B cell (primary cell): ENCODE data around the gene TBX2. TPM values are rescaled to one million over a fixed set of nuclear protein-coding genes. Genes with fewer than 3 reads are reported as not detected.

Experiments used
- ATAC-seq: fragments of 200-7000 bp; cut with Tn5 transposase; one replicate; pipeline ENCODE4 v1.10.0; 2021; ENCODE audit warnings: low read depth, mild to moderate bottlenecking, moderate number of reproducible peaks, moderate library complexity
- CTCF ChIA-PET: fragments of 350-600 bp; sonication (Branson Sonifier 250); formaldehyde crosslinking; loops from one replicate; lab custom pipeline; 2021; ENCODE audit warnings: antibody characterized with exemption, inconsistent platforms; lab: Charles Lee
- POLR2A ChIA-PET: fragments of 350-600 bp; sonication (Branson Sonifier 250); formaldehyde crosslinking; loops from one replicate; lab custom pipeline; 2021; ENCODE audit warnings: antibody characterized with exemption; lab: Charles Lee
- DNase-seq: peaks from one replicate; pipeline ENCODE4 v3.0.0; 2013
- H2AFZ ChIP-seq: 2 replicates; pipeline ENCODE4 v1.6.1; 2012; ENCODE audit warnings: mild to moderate bottlenecking, low read depth, low read length; ENCODE audit not compliant: insufficient read depth, poor library complexity, severe bottlenecking
- H3K27ac ChIP-seq, 2 donors: 1 replicate in 1 of 2; 2 replicates in 1 of 2; pipeline ENCODE4 v1.5.1; 2012 to 2013; ENCODE audit warnings: low read length in 2 of 2, mild to moderate bottlenecking in 2 of 2, moderate library complexity in 1 of 2
- H3K27me3 ChIP-seq, 4 experiments: fragments of 200-600 bp in 1 of 4; sonication (generic) in 1 of 4; replicated peaks in 1 of 4; 1 replicate in 2 of 4; 2 replicates in 2 of 4; pipeline versions ENCODE4 v1.6.1 to v1.7.0; 2013 to 2016; ENCODE audit warnings: low read length in 3 of 4, mild to moderate bottlenecking in 2 of 4, mixed read lengths in 1 of 4, moderate library complexity in 1 of 4; ENCODE audit not compliant: insufficient read depth in 4 of 4, control insufficient read depth in 3 of 4; ENCODE audit errors: control extremely low read depth in 1 of 4
- H3K36me3 ChIP-seq, 2 experiments: replicated peaks in 1 of 2; 1 replicate in 1 of 2; 2 replicates in 1 of 2; pipeline versions ENCODE4 v1.6.1 to v1.7.1; 2013; ENCODE audit warnings: low read length in 1 of 2; ENCODE audit not compliant: insufficient read depth in 2 of 2, control insufficient read depth in 1 of 2; ENCODE audit errors: control extremely low read depth in 1 of 2, extremely low read depth in 1 of 2
- H3K4me1 ChIP-seq, 2 donors: fragments of 200-600 bp in 1 of 2; sonication (generic) in 1 of 2; 1 replicate in 1 of 2; 2 replicates in 1 of 2; pipeline versions ENCODE4 v1.5.1 to v1.6.1; 2013 to 2017; ENCODE audit warnings: low read length in 2 of 2; ENCODE audit not compliant: control insufficient read depth in 2 of 2, insufficient read depth in 2 of 2
- H3K4me2 ChIP-seq: replicated peaks from 2 replicates; pipeline ENCODE3; 2012; ENCODE audit warnings: mild to moderate bottlenecking, low read depth, low read length; ENCODE audit not compliant: poor library complexity, severe bottlenecking
- H3K4me3 ChIP-seq, 5 experiments: fragments of 200-600 bp in 1 of 5; sonication (generic) in 1 of 5; 1 replicate in 3 of 5; 2 replicates in 2 of 5; pipeline versions ENCODE4 v1.5.1 to v1.7.0; 2011 to 2016; ENCODE audit warnings: low read length in 4 of 5, mild to moderate bottlenecking in 4 of 5, low read depth in 2 of 5, control low read depth in 1 of 5, moderate library complexity in 1 of 5; ENCODE audit not compliant: insufficient read depth in 1 of 5; ENCODE audit errors: control extremely low read depth in 1 of 5, extremely low read depth in 1 of 5
- H3K79me2 ChIP-seq: fragments of 200-600 bp; sonication (generic); one replicate; pipeline ENCODE4 v1.6.0; 2016; ENCODE audit warnings: low read length; ENCODE audit not compliant: control insufficient read depth, insufficient read depth
- H3K9ac ChIP-seq: fragments of 200-600 bp; sonication (generic); 2 replicates; pipeline ENCODE4 v1.6.1; 2017; ENCODE audit warnings: mild to moderate bottlenecking, low read length, moderate library complexity
- H3K9me3 ChIP-seq, 3 donors: one replicate each; pipeline versions ENCODE4 v1.6.1 to v1.7.1; 2013; ENCODE audit warnings: low read length in 2 of 3; ENCODE audit not compliant: control insufficient read depth in 2 of 3, insufficient read depth in 1 of 3; ENCODE audit errors: control extremely low read depth in 1 of 3
- H4K20me1 ChIP-seq: 2 replicates; pipeline ENCODE4 v1.6.0; 2012; ENCODE audit warnings: mild to moderate bottlenecking, low read length; ENCODE audit not compliant: insufficient read depth, control insufficient read depth, poor library complexity, severe bottlenecking
- H3K27ac Mint-ChIP-seq: one replicate; pipeline ENCODE4 v1.8.0; 2021; ENCODE audit warnings: mixed read lengths
- H3K27me3 Mint-ChIP-seq: one replicate; pipeline ENCODE4 v1.8.0; 2021; ENCODE audit warnings: mixed read lengths
- H3K4me1 Mint-ChIP-seq: one replicate; pipeline ENCODE4 v1.8.0; 2021; ENCODE audit warnings: mixed read lengths
- H3K4me3 Mint-ChIP-seq: one replicate; pipeline ENCODE4 v1.8.0; 2021; ENCODE audit warnings: mixed read lengths
- H3K9me3 Mint-ChIP-seq: one replicate; pipeline ENCODE4 v1.8.0; 2022; ENCODE audit warnings: mixed read lengths; ENCODE audit not compliant: insufficient read depth
- EZH2 ChIP-seq: IDR thresholded peaks from 2 replicates; pipeline ENCODE4 v1.6.1; 2012; ENCODE audit warnings: borderline replicate concordance, low read depth, mild to moderate bottlenecking, moderate library complexity, low read length; ENCODE audit not compliant: insufficient read depth, poor library complexity, severe bottlenecking
- WGBS: methylation state at CpG from one replicate; pipeline ENCODE4 v1.1.5; 2013; ENCODE audit warnings: missing lambda C conversion rate; ENCODE audit not compliant: insufficient coverage; 5-methylcytosine and 5-hydroxymethylcytosine counted together
- intact Hi-C: fragments of 100-400 bp; cut with micrococcal nuclease; formaldehyde crosslinking; loops from one replicate; pipeline ENCODE4 v1.10.0; 2022
- polyA plus RNA-seq: library from polyadenylated mRNA; depleted of rRNA; stranded (reverse); fragments of >200 nt; gene quantifications from 2 replicates; pipeline ENCODE4 v1.2.3, GENCODE V29; 2012
- total RNA-seq, 2 donors: library from RNA; stranded (reverse); fragments of 120-200 nt in 1 of 2; gene quantifications; 1 replicate in 1 of 2; 2 replicates in 1 of 2; pipeline versions ENCODE4 v1.2.3 to v1.2.4, GENCODE V29; 2013 to 2022
- TF ChIP-seq, protein P1 (sequence below): fragments of 200-600 bp; IDR thresholded peaks from one replicate; pipeline ENCODE4 v1.8.0; 2022; ENCODE audit warnings: antibody characterized with exemption, mild to moderate bottlenecking

TBX2 gene
- total and polyA plus RNA-seq, 2 donors (not counting 1 experiment from before 2014, with no cell fraction given): not detected

DNA sequence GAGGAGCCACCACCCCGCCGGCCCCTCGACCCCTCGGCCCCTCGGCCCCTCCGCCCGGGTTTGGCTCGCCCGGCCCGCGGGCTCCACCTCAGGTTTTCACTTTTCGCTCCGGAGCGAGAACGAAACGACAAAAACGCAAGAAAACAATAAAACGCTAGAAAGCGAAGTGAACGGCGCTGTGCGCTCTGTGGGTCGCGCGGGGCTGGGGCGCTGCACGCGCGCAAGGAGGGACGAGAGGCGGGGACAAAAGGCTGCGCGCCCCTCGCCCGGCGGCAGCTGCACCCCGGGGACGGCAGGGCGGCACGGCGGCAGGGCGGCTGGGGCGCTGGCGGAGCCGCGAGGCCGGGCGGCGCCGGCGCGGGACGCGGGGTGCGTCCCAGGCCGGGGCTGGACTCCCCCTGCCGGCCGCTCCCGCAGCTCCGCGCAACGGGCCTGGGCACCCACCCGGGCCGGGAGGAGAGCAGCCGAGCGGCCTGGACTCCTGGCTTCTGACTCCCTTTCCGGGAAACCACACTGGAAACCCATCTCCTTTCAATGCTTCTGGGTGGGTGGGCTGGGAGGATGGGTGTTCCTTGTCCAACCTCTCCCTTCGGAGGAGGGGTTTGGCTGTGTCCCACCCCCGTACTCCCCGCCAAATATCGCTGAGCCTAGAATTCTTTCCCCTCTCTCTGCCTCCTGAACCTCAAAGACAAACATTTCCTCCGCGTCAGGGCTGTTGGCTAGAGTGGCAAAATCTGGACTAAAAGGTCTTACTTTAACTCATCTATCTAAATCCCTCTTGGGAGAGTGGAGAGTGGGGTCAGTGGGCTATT lies 9.9 kb downstream of the TBX2 start:
- Histone ChIP-seq H3K27me3 (peaks cover 0 to 87% (median 64%) of the 10 kb centered on the region in 4 experiments), H2AFZ (peak overlapping the region; percentile 57), H3K9me3 (peaks cover 0 to 62% (median 0%) of the 10 kb centered on the region in 3 donors), H3K27ac (no peak overlapping the region), H3K4me2 (peak overlapping the region; percentile 100), H3K36me3 (no peaks in the 10 kb centered on the region), H3K9ac (peak overlapping the region; percentile 71), H3K4me1 (peaks cover 60 to 65% of the 10 kb centered on the region in 2 donors), H4K20me1 (peaks cover 21% of the 10 kb centered on the region), H3K4me3 (peak overlapping the region in 4 of 5 experiments; percentile 24 to 64 (median 52)), H3K79me2 (no peaks in the 10 kb centered on the region)
- Mint-ChIP-seq H3K4me1 (peaks cover 38% of the 10 kb centered on the region), H3K9me3 (no peaks in the 10 kb centered on the region), H3K4me3 (peak overlapping the region; percentile 78), H3K27me3 (peaks cover 45% of the 10 kb centered on the region), H3K27ac (no peak overlapping the region)
- ChIA-PET CTCF (interaction anchor here (0.9 to 1.6 kb wide), 5 partner anchors 9 to 689 kb away, joined by 3 to 6 read pairs (median 4); partner anchors contain the start of gene TBX2), POLR2A (no interaction called here)
- no peak for TF ChIP-seq EZH2
- TF ChIP-seq, protein P1, sequence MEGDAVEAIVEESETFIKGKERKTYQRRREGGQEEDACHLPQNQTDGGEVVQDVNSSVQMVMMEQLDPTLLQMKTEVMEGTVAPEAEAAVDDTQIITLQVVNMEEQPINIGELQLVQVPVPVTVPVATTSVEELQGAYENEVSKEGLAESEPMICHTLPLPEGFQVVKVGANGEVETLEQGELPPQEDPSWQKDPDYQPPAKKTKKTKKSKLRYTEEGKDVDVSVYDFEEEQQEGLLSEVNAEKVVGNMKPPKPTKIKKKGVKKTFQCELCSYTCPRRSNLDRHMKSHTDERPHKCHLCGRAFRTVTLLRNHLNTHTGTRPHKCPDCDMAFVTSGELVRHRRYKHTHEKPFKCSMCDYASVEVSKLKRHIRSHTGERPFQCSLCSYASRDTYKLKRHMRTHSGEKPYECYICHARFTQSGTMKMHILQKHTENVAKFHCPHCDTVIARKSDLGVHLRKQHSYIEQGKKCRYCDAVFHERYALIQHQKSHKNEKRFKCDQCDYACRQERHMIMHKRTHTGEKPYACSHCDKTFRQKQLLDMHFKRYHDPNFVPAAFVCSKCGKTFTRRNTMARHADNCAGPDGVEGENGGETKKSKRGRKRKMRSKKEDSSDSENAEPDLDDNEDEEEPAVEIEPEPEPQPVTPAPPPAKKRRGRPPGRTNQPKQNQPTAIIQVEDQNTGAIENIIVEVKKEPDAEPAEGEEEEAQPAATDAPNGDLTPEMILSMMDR: peak; percentile 12
- ATAC-seq (peak; percentile 53), DNase-seq (peak; percentile 75)
- WGBS: 1% methylated on average over 63 of the region's 73 CpGs
- intact Hi-C loops: loop anchor here (5.0 to 10.0 kb wide), 3 partner anchors 228 to 705 kb away; no protein-coding TSS in a partner anchor
